ENCODE results near the gene MYRIP. TPM values are rescaled to one million over a fixed set of nuclear protein-coding genes. Genes with fewer than 3 reads are reported as not detected.

The MYRIP gene
- total and polyA plus RNA-seq, 5 donors: 2.4 to 12.1 (median 6.9) TPM

- Histone ChIP-seq H3K4me3 (ENCODE audit: low read length) (no peak overlapping the region), H3K4me1 (ENCODE audit: control insufficient read depth, insufficient read depth, low read length) (peaks cover 6% of the 10 kb centered on the region), H3K27me3 (ENCODE audit: control insufficient read depth, insufficient read depth) (no peaks in the 10 kb centered on the region), H3K9me3 (ENCODE audit: control insufficient read depth, low read length) (no peaks in the 10 kb centered on the region), H3K27ac (ENCODE audit: low read length) (no peak overlapping the region)
- no peak for DNase-seq
- intact Hi-C loops (cut with DNase I): no loop called here
- WGBS: 42% methylated on average over 1 of the region's 1 CpG
- ATAC-seq: peak; percentile 34 to 42
These were observed 124.7 kb downstream of the MYRIP start for GRCh38 chr3:39933986-39934693.

DNA sequence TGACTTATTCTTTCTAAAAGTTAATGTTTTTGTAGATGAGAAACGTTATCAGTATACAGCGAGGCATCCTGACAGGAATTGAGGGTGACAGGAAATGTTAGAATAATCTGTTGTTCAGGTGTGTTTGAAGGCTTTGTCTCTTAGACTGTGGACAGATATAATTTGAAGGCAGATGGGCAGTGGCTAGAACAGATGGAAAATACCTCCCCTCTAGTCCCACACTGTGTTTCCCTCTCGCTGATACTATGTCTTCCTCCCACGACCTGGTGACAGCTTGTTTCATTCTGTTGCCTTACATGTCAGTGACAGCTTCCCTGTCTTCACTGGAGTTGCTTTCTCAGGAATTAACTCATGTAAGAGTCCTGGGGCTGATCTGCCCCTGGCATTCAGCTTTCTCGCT lies 125.3 kb downstream of the MYRIP start:
- H3K27ac ChIP-seq (ENCODE audit: low read length): no peak overlapping the region
- intact Hi-C loops (cut with DNase I): no loop called here

GRCh38 chr3:39935261-39935660 lies 125.9 kb downstream of the MYRIP start:
- Histone ChIP-seq H3K9me3 (ENCODE audit: control insufficient read depth, low read length) (no peaks in the 10 kb centered on the region), H3K4me3 (ENCODE audit: low read length) (no peak overlapping the region), H3K4me1 (ENCODE audit: control insufficient read depth, insufficient read depth, low read length) (peaks cover 6% of the 10 kb centered on the region), H3K27me3 (ENCODE audit: control insufficient read depth, insufficient read depth) (no peaks in the 10 kb centered on the region), H3K27ac (ENCODE audit: low read length) (no peak overlapping the region)
- DNase-seq: no peak
- no peak for ATAC-seq
- intact Hi-C loops (cut with DNase I): no loop called here
- 60% methylated on average over 1 of the region's 1 CpG for WGBS

More for the DNA sequence above, 125.3 kb downstream of the MYRIP start:
- H3K4me3 ChIP-seq (ENCODE audit: low read length): no peak overlapping the region
- H3K9me3 ChIP-seq (ENCODE audit: control insufficient read depth, low read length): no peaks in the 10 kb centered on the region
- H3K27me3 ChIP-seq (ENCODE audit: control insufficient read depth, insufficient read depth): no peaks in the 10 kb centered on the region
- H3K4me1 ChIP-seq (ENCODE audit: control insufficient read depth, insufficient read depth, low read length): peaks cover 6% of the 10 kb centered on the region
- ATAC-seq (peak in 1 of 2 donors; percentile 49), DNase-seq (no peak)
- WGBS: 33% methylated on average over 5 of the region's 5 CpGs

DNA sequence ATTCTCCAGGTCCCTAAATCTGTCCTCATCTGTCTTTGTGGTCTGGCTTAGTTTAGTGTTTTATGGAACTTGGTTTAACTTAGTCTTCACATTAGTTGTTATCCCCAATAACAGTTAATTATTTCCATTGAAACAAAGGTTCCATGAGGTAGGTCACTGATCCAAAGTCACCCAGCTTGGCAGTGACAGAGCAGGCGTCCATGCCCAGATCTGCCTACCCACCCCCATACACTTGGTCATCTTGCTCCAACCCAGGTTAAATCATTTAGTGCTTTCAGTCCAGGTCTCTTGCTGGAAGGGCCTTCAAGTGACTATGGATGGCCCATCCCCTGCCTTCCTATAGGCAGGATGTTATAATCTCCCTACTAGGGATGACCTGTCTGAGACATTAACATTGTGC lies 127.4 kb downstream of the MYRIP start:
- ATAC-seq (no peak), DNase-seq (no peak)
- Histone ChIP-seq H3K27ac (ENCODE audit: low read length) (no peak overlapping the region), H3K9me3 (ENCODE audit: control insufficient read depth, low read length) (no peaks in the 10 kb centered on the region), H3K27me3 (ENCODE audit: control insufficient read depth, insufficient read depth) (no peaks in the 10 kb centered on the region), H3K4me1 (ENCODE audit: control insufficient read depth, insufficient read depth, low read length) (peaks cover 6% of the 10 kb centered on the region), H3K4me3 (ENCODE audit: low read length) (no peak overlapping the region)
- WGBS: 81% methylated on average over 1 of the region's 1 CpG
- intact Hi-C loops (cut with DNase I): no loop called here

GRCh38 chr3:39937315-39937714 lies 127.9 kb downstream of the MYRIP start:
- ATAC-seq: peak; percentile 43 to 59
- no peaks in the 10 kb centered on the region for H3K27me3 ChIP-seq (ENCODE audit: control insufficient read depth, insufficient read depth)
- no peak overlapping the region for H3K27ac ChIP-seq (ENCODE audit: low read length)
- H3K9me3 ChIP-seq (ENCODE audit: control insufficient read depth, low read length): no peaks in the 10 kb centered on the region
- intact Hi-C loops (cut with DNase I): no loop called here
- no peak for DNase-seq
- peaks cover 6% of the 10 kb centered on the region for H3K4me1 ChIP-seq (ENCODE audit: control insufficient read depth, insufficient read depth, low read length)
- H3K4me3 ChIP-seq (ENCODE audit: low read length): no peak overlapping the region

DNA sequence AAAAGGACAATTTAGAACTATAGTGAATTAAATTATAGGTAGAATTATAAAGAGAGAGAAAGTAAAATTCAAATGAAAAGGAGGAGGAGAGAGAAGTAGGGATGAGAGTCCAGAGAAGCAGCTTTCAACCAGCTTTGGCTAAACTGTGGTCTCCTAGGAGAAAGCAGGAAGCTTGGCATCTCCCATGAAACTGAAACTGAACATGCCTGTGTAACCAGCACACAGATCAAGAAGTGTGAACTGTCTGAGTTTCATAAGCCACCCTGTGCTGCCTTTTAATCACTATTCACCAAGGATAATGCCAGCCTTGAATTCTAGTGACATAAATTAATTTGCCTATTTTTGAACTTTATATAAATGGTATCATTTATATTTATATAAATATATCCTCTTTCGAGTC lies 128.5 kb downstream of the MYRIP start:
- H3K9me3 ChIP-seq (ENCODE audit: control insufficient read depth, low read length): no peaks in the 10 kb centered on the region
- ATAC-seq (peak; percentile 70 to 78), DNase-seq (no peak)
- peaks cover 6% of the 10 kb centered on the region for H3K4me1 ChIP-seq (ENCODE audit: control insufficient read depth, insufficient read depth, low read length)
- H3K27me3 ChIP-seq (ENCODE audit: control insufficient read depth, insufficient read depth): no peaks in the 10 kb centered on the region
- no peak overlapping the region for H3K4me3 ChIP-seq (ENCODE audit: low read length)
- intact Hi-C loops (cut with DNase I): no loop called here
- no peak overlapping the region for H3K27ac ChIP-seq (ENCODE audit: low read length)
- WGBS: 81% methylated on average over 1 of the region's 1 CpG

DNA sequence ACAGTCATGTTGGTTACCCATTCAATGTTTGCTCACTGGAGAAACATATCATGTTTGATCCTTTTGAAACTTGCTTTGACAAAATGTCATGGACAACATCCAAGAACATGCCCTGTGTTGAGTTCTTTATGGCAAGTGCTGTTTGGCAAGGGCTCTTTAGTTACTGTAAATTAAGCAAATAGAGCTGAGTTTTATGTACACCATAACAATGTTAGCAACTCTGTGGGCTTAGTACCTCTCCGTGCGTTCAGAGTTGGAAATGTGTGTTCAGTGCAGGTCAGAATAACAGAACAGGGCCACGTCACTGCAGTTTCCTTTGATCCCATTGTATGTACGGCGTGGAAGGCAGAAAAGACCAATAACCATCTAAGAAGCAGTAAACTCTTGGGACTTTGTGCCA lies 132.5 kb downstream of the MYRIP start:
- intact Hi-C loops (cut with DNase I): no loop called here
- no peak overlapping the region for H3K4me3 ChIP-seq (ENCODE audit: low read length)
- no peaks in the 10 kb centered on the region for H3K27me3 ChIP-seq (ENCODE audit: control insufficient read depth, insufficient read depth)
- no peaks in the 10 kb centered on the region for H3K9me3 ChIP-seq (ENCODE audit: control insufficient read depth, low read length)
- no peak overlapping the region for H3K27ac ChIP-seq (ENCODE audit: low read length)
- no peak for DNase-seq
- 91% methylated on average over 5 of the region's 5 CpGs for WGBS
- no peaks in the 10 kb centered on the region for H3K4me1 ChIP-seq (ENCODE audit: control insufficient read depth, insufficient read depth, low read length)
- peak in 1 of 2 donors; percentile 74 for ATAC-seq

DNA sequence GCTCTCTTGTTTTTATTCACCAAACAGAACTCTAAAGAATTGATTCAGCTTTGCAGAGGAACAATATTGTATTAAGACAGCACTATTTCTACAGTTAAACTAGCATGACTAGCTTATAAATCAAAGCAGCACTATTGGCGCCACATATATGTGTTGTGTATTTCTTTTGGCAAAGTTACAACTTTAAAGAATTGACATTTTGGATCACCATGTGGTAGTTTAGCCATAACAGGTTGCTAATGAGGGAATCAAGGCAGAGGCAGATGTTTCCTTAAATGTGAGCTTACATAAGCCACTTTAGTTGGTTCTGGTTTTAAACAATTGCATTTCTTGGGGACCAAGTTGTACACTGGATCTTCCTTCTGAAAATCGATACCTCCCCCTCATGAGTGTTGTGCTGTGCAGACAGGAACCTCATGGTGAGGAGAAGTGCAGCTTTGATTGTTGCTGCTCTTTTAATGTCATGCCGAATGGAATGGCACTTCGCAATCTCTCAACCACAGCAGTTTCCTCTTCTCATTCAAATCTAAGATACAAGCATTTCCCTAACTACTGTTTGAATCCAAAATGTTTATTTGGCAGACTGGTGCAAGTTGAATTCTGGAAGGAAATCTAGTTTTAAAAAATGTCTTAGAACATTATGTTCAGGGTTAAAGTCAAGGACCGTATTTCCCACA lies 151.2 kb downstream of the MYRIP start:
- ATAC-seq (peak; percentile 92 to 95), DNase-seq (no peak)
- intact Hi-C loops (cut with DNase I): no loop called here
- Histone ChIP-seq H3K27ac (ENCODE audit: low read length) (no peak overlapping the region), H3K27me3 (ENCODE audit: control insufficient read depth, insufficient read depth) (no peaks in the 10 kb centered on the region), H3K9me3 (ENCODE audit: control insufficient read depth, low read length) (no peaks in the 10 kb centered on the region), H3K4me3 (ENCODE audit: low read length) (no peak overlapping the region), H3K4me1 (ENCODE audit: control insufficient read depth, insufficient read depth, low read length) (peaks cover 4% of the 10 kb centered on the region)
- WGBS: 25% methylated on average over 5 of the region's 5 CpGs

- intact Hi-C loops (cut with DNase I): no loop called here
- ATAC-seq (peak; percentile 54 to 78), DNase-seq (no peak)
- no peaks in the 10 kb centered on the region for H3K9me3 ChIP-seq (ENCODE audit: control insufficient read depth, low read length)
- no peak overlapping the region for H3K4me3 ChIP-seq (ENCODE audit: low read length)
- no peaks in the 10 kb centered on the region for H3K27me3 ChIP-seq (ENCODE audit: control insufficient read depth, insufficient read depth)
- H3K27ac ChIP-seq (ENCODE audit: low read length): peak overlapping the region; percentile 11
- H3K4me1 ChIP-seq (ENCODE audit: control insufficient read depth, insufficient read depth, low read length): peaks cover 4% of the 10 kb centered on the region
- 38% methylated on average over 4 of the region's 4 CpGs for WGBS
These were observed 151.8 kb downstream of the MYRIP start for GRCh38 chr3:39961230-39961629.

DNA sequence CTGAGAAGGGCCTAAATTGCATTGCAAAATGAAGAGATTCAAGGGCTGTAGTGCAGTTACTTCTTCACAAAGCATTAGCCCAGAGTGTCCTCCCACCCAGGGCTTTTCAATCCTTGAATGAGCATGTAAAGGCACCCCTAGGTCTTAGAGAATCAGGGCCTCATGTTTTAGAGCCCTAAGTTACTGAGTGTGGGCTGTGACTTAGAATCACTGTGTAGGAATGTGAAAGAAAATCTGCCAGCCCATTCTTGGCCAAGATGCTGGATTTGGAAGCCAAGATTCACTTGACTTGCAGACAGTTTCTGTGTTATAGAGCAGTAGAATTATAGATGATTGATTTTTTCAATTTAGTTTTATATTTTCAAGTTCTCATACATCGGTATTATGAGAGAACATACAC lies 153.2 kb downstream of the MYRIP start:
- peak in 1 of 3 donors; percentile 52 for DNase-seq
- Histone ChIP-seq H3K27me3 (ENCODE audit: control insufficient read depth, insufficient read depth) (no peaks in the 10 kb centered on the region), H3K27ac (ENCODE audit: low read length) (peak overlapping the region; percentile 75), H3K4me1 (ENCODE audit: control insufficient read depth, insufficient read depth, low read length) (peaks cover 4% of the 10 kb centered on the region), H3K9me3 (ENCODE audit: control insufficient read depth, low read length) (no peaks in the 10 kb centered on the region), H3K4me3 (ENCODE audit: low read length) (no peak overlapping the region)
- intact Hi-C loops (cut with DNase I): no loop called here
- peak; percentile 62 to 76 for ATAC-seq
- 59% methylated on average over 1 of the region's 1 CpG for WGBS

GRCh38 chr3:39965461-39965860 lies 156.1 kb downstream of the MYRIP start:
- H3K9me3 ChIP-seq (ENCODE audit: control insufficient read depth, low read length): no peaks in the 10 kb centered on the region
- peaks cover 4% of the 10 kb centered on the region for H3K4me1 ChIP-seq (ENCODE audit: control insufficient read depth, insufficient read depth, low read length)
- ATAC-seq (no peak), DNase-seq (no peak)
- no peak overlapping the region for H3K4me3 ChIP-seq (ENCODE audit: low read length)
- intact Hi-C loops (cut with DNase I): no loop called here
- H3K27me3 ChIP-seq (ENCODE audit: control insufficient read depth, insufficient read depth): no peaks in the 10 kb centered on the region
- H3K27ac ChIP-seq (ENCODE audit: low read length): no peak overlapping the region

Measured in right cardiac atrium (tissue), 5 donors.